AG04449 (cell line): ENCODE results near the gene FOCAD.

Experiments
- CTCF ChIA-PET: fragments of 350-600 bp; formaldehyde crosslinking; extraction: SDS; loops from one replicate; lab custom pipeline; 2021; ENCODE audit warnings: antibody characterized with exemption; lab: Yijun Ruan, JAX
- POLR2A ChIA-PET: fragments of 400-600, 350-600 bp; formaldehyde crosslinking; extraction: SDS; loops from one replicate; lab custom pipeline; 2020; ENCODE audit warnings: antibody characterized with exemption, inconsistent platforms; lab: Yijun Ruan, JAX
- DNase-seq: peaks from one replicate; pipeline ENCODE4 v3.0.0-alpha.2; 2010; ENCODE audit warnings: low read depth, low spot score
- H3K4me3 ChIP-seq: 2 replicates; pipeline ENCODE4 v1.5.1; 2011; ENCODE audit warnings: low read depth, mild to moderate bottlenecking, control low read depth, low read length
- CTCF ChIP-seq: IDR thresholded peaks from one replicate; pipeline ENCODE4 v1.5.1; 2011; ENCODE audit warnings: mild to moderate bottlenecking, moderate library complexity, low read length, control low read depth, inconsistent platforms; ENCODE audit not compliant: insufficient read depth; ENCODE audit errors: missing control alignments

FOCAD gene

GRCh38 chr9:20940447-20941173, 256.6 kb downstream of the FOCAD start:
- no peak for DNase-seq
- CTCF ChIA-PET, result interaction anchor here (0.7 to 7.8 kb wide), 44 partner anchors 11 to 1019 kb away, joined by 3 to 184 read pairs (median 4); partner anchors contain the start of gene MLLT3
- TF ChIP-seq CTCF, result no peak
- H3K4me3 ChIP-seq, result no peak overlapping the region
- POLR2A ChIA-PET, result interaction anchor here (0.6 kb wide), 1 partner anchor 373 kb away, joined by 4 read pairs; no protein-coding TSS in a partner anchor

- peak; percentile 72 for TF ChIP-seq CTCF
- ChIA-PET CTCF (interaction anchor here (0.6 to 7.8 kb wide), 53 partner anchors 10 to 1019 kb away, joined by 3 to 184 read pairs (median 4); partner anchors contain the start of gene MLLT3), POLR2A (no interaction called here)
- no peak overlapping the region for H3K4me3 ChIP-seq
- no peak for DNase-seq
Observed at GRCh38 chr9:20941174-20941690, 257.2 kb downstream of the FOCAD start.

- H3K4me3 ChIP-seq, result no peak overlapping the region
- DNase-seq, result no peak
- no peak for TF ChIP-seq CTCF
- POLR2A ChIA-PET, result no interaction called here
- CTCF ChIA-PET, result interaction anchor here (0.8 to 7.8 kb wide), 9 partner anchors 14 to 1017 kb away, joined by 3 to 184 read pairs (median 5); partner anchors contain the start of gene MLLT3
Observed at GRCh38 chr9:20944507-20944906, 260.4 kb downstream of the FOCAD start.

DNA sequence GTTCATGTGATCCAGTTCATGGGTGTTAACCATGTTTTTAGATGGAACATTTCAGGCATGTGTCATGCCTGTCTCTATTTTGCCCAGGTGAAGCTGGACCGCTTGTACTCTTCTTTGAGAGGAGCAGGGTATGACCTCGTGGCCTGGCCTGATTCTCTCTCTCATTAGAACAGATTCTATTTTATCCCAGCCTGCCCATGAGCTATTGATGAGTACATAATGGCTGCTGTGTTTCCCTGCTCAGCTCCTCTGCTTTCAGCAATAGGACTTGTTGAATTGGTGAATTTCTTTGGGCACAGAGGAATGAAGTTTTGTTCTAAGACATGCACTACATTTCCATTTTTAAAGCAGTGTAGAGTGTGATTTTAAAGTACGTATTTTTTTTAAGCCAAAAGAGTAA, 261.2 kb downstream of the FOCAD start:
- TF ChIP-seq CTCF, result no peak
- ChIA-PET CTCF (interaction anchor here (0.7 to 7.8 kb wide), 7 partner anchors 14 to 1017 kb away, joined by 3 to 184 read pairs (median 5); partner anchors contain the start of gene MLLT3), POLR2A (no interaction called here)
- H3K4me3 ChIP-seq, result no peak overlapping the region
- DNase-seq, result no peak

DNA sequence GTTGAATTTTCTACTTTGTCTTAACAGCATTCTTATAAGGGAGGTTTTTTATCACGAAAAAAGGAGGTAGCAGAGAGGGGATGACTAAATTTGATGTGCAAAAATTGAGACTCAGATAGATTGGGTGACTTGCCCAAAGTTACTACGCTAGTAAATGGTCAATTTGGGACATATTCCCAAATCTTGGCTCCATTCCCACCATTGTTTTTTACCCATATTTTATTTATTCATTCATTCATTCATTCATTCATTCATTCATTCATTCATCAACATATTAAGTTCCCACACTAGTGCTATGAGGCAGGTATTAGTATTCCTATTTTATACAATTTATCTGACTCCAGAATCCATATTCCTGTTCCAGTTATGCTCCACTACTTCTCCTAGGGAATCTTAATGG, 261.8 kb downstream of the FOCAD start:
- no peak for TF ChIP-seq CTCF
- H3K4me3 ChIP-seq, result no peak overlapping the region
- DNase-seq, result no peak
- ChIA-PET POLR2A (no interaction called here), CTCF (interaction anchor here (2.4 to 7.8 kb wide), 3 partner anchors 166 to 589 kb away, joined by 6 to 184 read pairs (median 66); partner anchors contain the start of gene MLLT3)

DNA sequence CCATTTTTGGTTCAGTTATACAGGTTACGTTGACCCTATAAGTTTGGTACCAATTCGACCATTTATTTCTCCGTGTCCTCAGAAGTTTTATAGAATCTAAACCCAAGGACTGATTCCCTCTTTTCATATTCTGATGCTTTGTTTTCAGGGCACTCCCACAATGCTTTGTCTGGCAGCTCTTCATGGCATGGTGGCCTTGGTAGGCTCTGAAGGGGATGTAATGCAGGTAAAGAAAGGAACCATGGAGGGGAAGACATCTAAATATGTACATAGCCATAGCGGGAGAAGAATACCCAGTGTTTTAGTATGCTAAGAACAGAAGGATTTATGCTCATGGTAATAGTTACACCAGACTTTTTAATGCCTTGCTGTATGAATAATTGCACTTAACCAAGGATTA, 264.6 kb downstream of the FOCAD start:
- no peak for TF ChIP-seq CTCF
- DNase-seq, result no peak
- ChIA-PET POLR2A (interaction anchor here (0.5 kb wide), 1 partner anchor 11 kb away, joined by 3 read pairs; no protein-coding TSS in a partner anchor), CTCF (interaction anchor here (1.1 to 5.3 kb wide), 2 partner anchors 8 to 162 kb away, joined by 3 to 38 read pairs (median 4); no protein-coding TSS in a partner anchor)
- H3K4me3 ChIP-seq, result no peak overlapping the region
